H1 (cell line): ENCODE results near the gene HIC1.
A peak's percentile ranks its signal among the peaks of the same experiment; 100 is the strongest.

Experiments
- CEBPB ChIP-seq: IDR thresholded peaks from 2 replicates; pipeline ENCODE4 v1.6.1; 2012; ENCODE audit warnings: low read depth, low read length
- CHD1 ChIP-seq: IDR thresholded peaks from 2 replicates; pipeline ENCODE4 v1.6.1; 2012; ENCODE audit warnings: low read depth, low read length, improper control_type of control experiment
- HDAC6 ChIP-seq: IDR thresholded peaks from one replicate; pipeline ENCODE4 v1.7.1; 2012; ENCODE audit warnings: low read depth, mild to moderate bottlenecking, inconsistent platforms, low read length, moderate library complexity
- JUN ChIP-seq: IDR thresholded peaks from 2 replicates; pipeline ENCODE4 v1.6.1; 2011; ENCODE audit warnings: low read depth, mild to moderate bottlenecking, improper control_type of control experiment, low read length
- MAFK ChIP-seq: IDR thresholded peaks from 2 replicates; pipeline ENCODE4 v1.6.1; 2012; ENCODE audit warnings: low read depth, mild to moderate bottlenecking, improper control_type of control experiment, low read length
- NANOG ChIP-seq: IDR thresholded peaks from 2 replicates; pipeline ENCODE4 v1.6.1; 2011; ENCODE audit warnings: low read length, low read depth, mild to moderate bottlenecking, inconsistent platforms; ENCODE audit not compliant: insufficient read depth, poor library complexity, severe bottlenecking
- POLR2AphosphoS5 ChIP-seq: IDR thresholded peaks from 2 replicates; pipeline ENCODE4 v1.6.1; 2011; ENCODE audit warnings: low read depth, low read length
- RAD21 ChIP-seq, 2 experiments: IDR thresholded peaks in 1 of 2; conservative IDR thresholded peaks in 1 of 2; 2 replicates each; pipeline ENCODE4 v1.6.1; 2011; ENCODE audit warnings: low read depth in 2 of 2, low read length in 2 of 2, improper control_type of control experiment in 1 of 2, inconsistent platforms in 1 of 2, mild to moderate bottlenecking in 1 of 2, moderate library complexity in 1 of 2
- RXRA ChIP-seq: IDR thresholded peaks from 2 replicates; pipeline ENCODE4 v1.6.1; 2011; ENCODE audit warnings: low read depth, mild to moderate bottlenecking, low read length, moderate library complexity; ENCODE audit not compliant: insufficient read depth
- ZNF274 ChIP-seq: IDR thresholded peaks from 2 replicates; pipeline ENCODE4 v1.7.0; 2012; ENCODE audit warnings: low read length, borderline replicate concordance; ENCODE audit errors: extremely low read depth
- TF ChIP-seq, protein P1 (sequence below), 3 experiments: IDR thresholded peaks; 1 replicate in 2 of 3; 2 replicates in 1 of 3; pipeline versions ENCODE4 v1.5.1 to v1.6.1; 2011; ENCODE audit warnings: low read length in 3 of 3, mild to moderate bottlenecking in 3 of 3, inconsistent platforms in 2 of 3, low read depth in 1 of 3, moderate library complexity in 1 of 3; ENCODE audit not compliant: insufficient read depth in 1 of 3; ENCODE audit errors: control extremely low read depth in 1 of 3

DNA sequence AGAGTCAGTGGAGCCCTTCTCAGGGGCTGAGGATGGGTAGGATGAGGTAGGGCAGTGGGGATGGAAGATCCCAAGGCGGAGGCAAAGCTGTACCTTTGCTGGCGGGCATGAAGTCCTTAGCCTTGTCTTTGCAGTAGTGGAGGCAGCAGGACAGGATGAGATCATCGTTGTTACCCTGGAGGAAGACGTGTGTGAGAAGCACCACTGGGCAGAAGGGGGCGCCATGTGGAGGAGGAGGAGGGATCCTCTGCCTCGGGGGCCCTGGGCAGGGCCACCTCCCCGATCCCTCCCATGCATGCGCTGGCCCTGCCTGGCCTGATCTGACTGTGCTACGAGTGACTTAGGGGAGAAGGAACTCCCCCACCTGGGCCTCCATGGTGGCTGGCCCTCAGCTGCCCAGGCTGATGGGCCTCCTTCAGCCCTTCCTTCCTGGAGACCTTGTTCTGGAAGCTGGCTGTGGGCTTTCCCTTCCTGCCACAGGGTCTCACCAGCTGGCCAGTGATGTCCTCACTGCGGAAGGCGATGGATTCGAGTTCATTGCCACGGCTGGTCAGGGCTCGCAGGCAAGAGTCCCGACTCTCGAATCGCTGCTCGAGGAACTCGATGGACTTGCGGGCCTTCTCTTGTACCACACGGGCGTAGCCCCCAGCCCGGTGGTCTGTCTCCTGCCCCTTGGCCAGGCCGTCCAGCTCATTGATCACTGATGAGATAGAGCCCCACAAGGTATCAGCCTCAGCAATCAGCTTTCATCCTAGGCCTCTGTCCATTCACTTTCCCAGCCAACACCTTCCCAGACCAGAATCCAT, 10.3 kb downstream of the HIC1 start:
- peak; percentile 65; the same call in 1 of the 2 replicates for TF ChIP-seq JUN
- no peak for TF ChIP-seq CEBPB
- no peak for TF ChIP-seq POLR2AphosphoS5
- peak; percentile 71 to 73 for TF ChIP-seq RAD21 (IDR thresholded peaks at IDR 0.05 in 1 of 2, conservative IDR thresholded peaks at IDR 0.05 in 1 of 2; ENCODE audit: low read depth in 2 of 2, low read length in 2 of 2)
- no peak for TF ChIP-seq MAFK
- TF ChIP-seq RXRA, result no peak
- TF ChIP-seq CHD1, result no peak
- TF ChIP-seq, protein P1, sequence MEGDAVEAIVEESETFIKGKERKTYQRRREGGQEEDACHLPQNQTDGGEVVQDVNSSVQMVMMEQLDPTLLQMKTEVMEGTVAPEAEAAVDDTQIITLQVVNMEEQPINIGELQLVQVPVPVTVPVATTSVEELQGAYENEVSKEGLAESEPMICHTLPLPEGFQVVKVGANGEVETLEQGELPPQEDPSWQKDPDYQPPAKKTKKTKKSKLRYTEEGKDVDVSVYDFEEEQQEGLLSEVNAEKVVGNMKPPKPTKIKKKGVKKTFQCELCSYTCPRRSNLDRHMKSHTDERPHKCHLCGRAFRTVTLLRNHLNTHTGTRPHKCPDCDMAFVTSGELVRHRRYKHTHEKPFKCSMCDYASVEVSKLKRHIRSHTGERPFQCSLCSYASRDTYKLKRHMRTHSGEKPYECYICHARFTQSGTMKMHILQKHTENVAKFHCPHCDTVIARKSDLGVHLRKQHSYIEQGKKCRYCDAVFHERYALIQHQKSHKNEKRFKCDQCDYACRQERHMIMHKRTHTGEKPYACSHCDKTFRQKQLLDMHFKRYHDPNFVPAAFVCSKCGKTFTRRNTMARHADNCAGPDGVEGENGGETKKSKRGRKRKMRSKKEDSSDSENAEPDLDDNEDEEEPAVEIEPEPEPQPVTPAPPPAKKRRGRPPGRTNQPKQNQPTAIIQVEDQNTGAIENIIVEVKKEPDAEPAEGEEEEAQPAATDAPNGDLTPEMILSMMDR (IDR thresholded peaks at IDR 0.05; ENCODE audit: control extremely low read depth in 1 of 3, insufficient read depth in 1 of 3, low read depth in 1 of 3, low read length in 3 of 3), result peak; percentile 70 to 91 (median 90)
- TF ChIP-seq HDAC6, result no peak
- TF ChIP-seq ZNF274, result no peak
- TF ChIP-seq NANOG, result no peak
